ENCODE measurements around the gene TFIP11. TPM values are rescaled to one million over a fixed set of nuclear protein-coding genes. Genes with fewer than 3 reads are reported as not detected.

TFIP11 gene
- total RNA-seq, 2 experiments from 2014 or later = 50.8 to 55.5 TPM

DNA sequence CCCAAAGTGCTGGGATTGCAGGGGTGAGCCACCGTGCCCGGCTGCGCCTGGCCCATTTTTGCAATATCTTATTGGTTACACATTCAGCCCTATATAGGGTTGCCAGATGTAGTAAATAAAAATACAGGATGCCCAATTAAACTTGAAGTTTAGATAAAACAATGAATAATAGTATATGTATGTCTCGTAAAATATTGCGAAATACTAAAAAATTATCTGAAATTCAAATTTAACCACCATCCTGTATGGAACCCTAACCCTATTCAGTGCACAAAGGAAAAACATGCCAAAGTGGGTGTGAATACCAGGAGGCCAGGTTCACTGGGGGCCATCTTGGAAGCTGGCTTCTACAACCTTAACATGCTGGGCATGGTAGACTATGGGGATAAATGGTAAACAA, 5.2 kb upstream of the TFIP11 start:
- Mint-ChIP-seq H3K9me3 (no peaks in the 10 kb centered on the region), H3K4me3 (no peak overlapping the region), H3K27me3 (no peaks in the 10 kb centered on the region), H3K4me1 (peaks cover 22% of the 10 kb centered on the region), H3K36me3 (ENCODE audit: low read depth) (no peaks in the 10 kb centered on the region), H3K27ac (no peak overlapping the region)
- ChIA-PET CTCF (interaction anchor here (1.3 to 5.8 kb wide), 2 partner anchors 15 to 148 kb away, joined by 4 to 38 read pairs; no protein-coding TSS in a partner anchor), POLR2A (no interaction called here)
- DNase-seq = no peak

DNA sequence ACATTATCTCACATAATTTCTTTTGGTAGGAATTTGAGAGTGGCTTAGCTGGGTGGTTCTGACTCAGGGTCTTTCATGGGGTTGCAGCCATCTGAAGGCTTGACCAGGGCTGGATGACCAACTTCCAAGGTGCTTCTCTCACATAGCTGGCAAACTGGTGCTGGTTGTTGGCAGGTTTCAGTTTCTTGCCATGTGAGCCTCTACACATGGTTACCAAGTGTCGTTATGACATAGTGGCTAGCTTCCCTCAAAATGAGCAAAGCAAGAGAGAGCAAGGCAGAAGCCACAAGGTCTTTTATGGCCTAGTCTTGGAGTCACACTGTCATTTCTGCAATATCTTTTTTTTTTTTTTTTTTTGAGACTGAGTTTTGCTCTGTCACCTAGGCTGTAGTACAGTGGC, 4.2 kb upstream of the TFIP11 start:
- H3K4me3 Mint-ChIP-seq = no peak overlapping the region
- H3K36me3 Mint-ChIP-seq (ENCODE audit: low read depth) = peaks cover 3% of the 10 kb centered on the region
- peaks cover 32% of the 10 kb centered on the region for H3K4me1 Mint-ChIP-seq
- POLR2A ChIA-PET = interaction anchor here (1.2 to 5.0 kb wide), 3 partner anchors 13 to 33 kb away, joined by 3 to 25 read pairs (median 12); partner anchors contain the start of genes HPS4 and SRRD
- H3K27me3 Mint-ChIP-seq = no peaks in the 10 kb centered on the region
- H3K9me3 Mint-ChIP-seq = no peaks in the 10 kb centered on the region
- CTCF ChIA-PET = interaction anchor here (0.7 to 5.8 kb wide), 2 partner anchors 14 to 149 kb away, joined by 3 to 38 read pairs; no protein-coding TSS in a partner anchor
- DNase-seq = no peak
- no peak overlapping the region for H3K27ac Mint-ChIP-seq

- DNase-seq = no peak
- no peaks in the 10 kb centered on the region for H3K9me3 Mint-ChIP-seq
- ChIA-PET CTCF (interaction anchor here (0.7 to 5.8 kb wide), 3 partner anchors 14 to 150 kb away, joined by 3 to 38 read pairs (median 3); no protein-coding TSS in a partner anchor), POLR2A (interaction anchor here (0.6 to 5.0 kb wide), 5 partner anchors 12 to 158 kb away, joined by 3 to 25 read pairs (median 3); partner anchors contain the start of genes HPS4 and SRRD)
- H3K4me1 Mint-ChIP-seq = peaks cover 37% of the 10 kb centered on the region
- no peak overlapping the region for H3K27ac Mint-ChIP-seq
- no peaks in the 10 kb centered on the region for H3K27me3 Mint-ChIP-seq
- no peak overlapping the region for H3K4me3 Mint-ChIP-seq
- H3K36me3 Mint-ChIP-seq (ENCODE audit: low read depth) = peaks cover 7% of the 10 kb centered on the region
Measured at GRCh38 chr22:26515931-26516330, 3.7 kb upstream of the TFIP11 start.

GRCh38 chr22:26514419-26515161, 2.3 kb upstream of the TFIP11 start:
- H3K9me3 Mint-ChIP-seq = no peaks in the 10 kb centered on the region
- POLR2A ChIA-PET = interaction anchor here (2.8 to 5.0 kb wide), 2 partner anchors 11 to 32 kb away, joined by 12 to 25 read pairs; partner anchors contain the start of genes HPS4 and SRRD
- H3K4me3 Mint-ChIP-seq = no peak overlapping the region
- H3K27ac Mint-ChIP-seq = no peak overlapping the region
- no peaks in the 10 kb centered on the region for H3K27me3 Mint-ChIP-seq
- H3K4me1 Mint-ChIP-seq = peaks cover 48% of the 10 kb centered on the region
- no peak for DNase-seq
- CTCF ChIA-PET = interaction anchor here (1.7 to 5.8 kb wide), 2 partner anchors 12 to 21 kb away, joined by 3 to 38 read pairs; no protein-coding TSS in a partner anchor
- H3K36me3 Mint-ChIP-seq (ENCODE audit: low read depth) = peaks cover 18% of the 10 kb centered on the region

GRCh38 chr22:26513838-26514237, 1.6 kb upstream of the TFIP11 start:
- Mint-ChIP-seq H3K27me3 (no peaks in the 10 kb centered on the region), H3K4me1 (peaks cover 53% of the 10 kb centered on the region), H3K9me3 (no peaks in the 10 kb centered on the region), H3K36me3 (ENCODE audit: low read depth) (peaks cover 25% of the 10 kb centered on the region), H3K4me3 (peak overlapping the region; percentile 100), H3K27ac (no peak overlapping the region)
- DNase-seq = no peak
- CTCF ChIA-PET = interaction anchor here (0.6 to 5.8 kb wide), 3 partner anchors 11 to 149 kb away, joined by 3 to 38 read pairs (median 8); partner anchors contain the start of genes HPS4 and SRRD
- POLR2A ChIA-PET = interaction anchor here (1.4 to 5.0 kb wide), 5 partner anchors 9 to 160 kb away, joined by 3 to 25 read pairs (median 7); partner anchors contain the start of genes HPS4 and SRRD

DNA sequence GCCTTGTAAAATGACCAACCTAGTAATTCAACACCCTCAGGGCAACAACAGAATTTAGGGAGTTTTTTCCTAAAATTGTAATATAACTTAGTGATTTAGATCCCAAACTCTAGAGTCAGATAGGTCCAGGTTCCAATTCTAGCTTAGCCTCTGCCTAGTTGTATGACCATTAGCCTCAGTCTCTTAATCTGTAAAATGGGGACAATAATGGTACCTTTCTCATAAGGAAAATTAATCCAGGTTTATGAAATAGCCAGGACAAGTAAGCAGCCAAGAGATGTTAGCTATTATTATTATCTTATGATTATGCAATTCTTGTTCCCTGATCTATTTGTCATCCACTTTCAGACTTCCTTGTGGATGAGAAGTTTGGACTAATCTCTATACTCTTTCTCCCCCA, 4.1 kb downstream of the TFIP11 start:
- Mint-ChIP-seq H3K4me1 (peaks cover 56% of the 10 kb centered on the region), H3K27me3 (no peaks in the 10 kb centered on the region), H3K9me3 (no peaks in the 10 kb centered on the region), H3K4me3 (no peak overlapping the region), H3K27ac (no peak overlapping the region), H3K36me3 (ENCODE audit: low read depth) (peaks cover 65% of the 10 kb centered on the region)
- DNase-seq = no peak
- CTCF ChIA-PET = no interaction called here
- POLR2A ChIA-PET = no interaction called here

DNA sequence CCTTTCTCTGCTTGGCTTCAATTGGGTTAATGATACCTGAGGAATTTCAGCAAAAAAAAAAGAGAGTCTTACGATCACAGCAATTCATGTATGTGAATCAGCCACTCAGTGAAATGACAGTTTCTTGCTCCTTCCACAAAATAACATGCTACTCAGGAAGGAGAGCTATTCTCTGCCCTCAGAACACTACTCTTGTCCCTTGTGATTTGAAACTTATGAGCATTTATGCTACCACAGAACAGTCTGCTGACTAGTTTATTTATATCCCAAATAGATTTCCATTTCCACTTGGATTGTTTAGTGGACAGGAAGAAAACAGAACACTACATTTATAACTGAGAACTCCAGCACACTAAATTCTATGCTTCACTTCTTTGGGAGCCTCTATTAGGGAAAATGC, 8.5 kb downstream of the TFIP11 start:
- ChIA-PET POLR2A (interaction anchor here (0.7 to 8.7 kb wide), 10 partner anchors 9 to 255 kb away, joined by 3 to 61 read pairs (median 11); partner anchors contain the start of genes HPS4, SRRD and TFIP11), CTCF (interaction anchor here (0.5 to 4.7 kb wide), 30 partner anchors 10 to 175 kb away, joined by 3 to 47 read pairs (median 5); partner anchors contain the start of genes HPS4, MIAT, SRRD and TFIP11)
- Mint-ChIP-seq H3K4me3 (no peak overlapping the region), H3K9me3 (no peaks in the 10 kb centered on the region), H3K36me3 (ENCODE audit: low read depth) (peaks cover 70% of the 10 kb centered on the region), H3K27ac (peak overlapping the region; percentile 94), H3K4me1 (peaks cover 39% of the 10 kb centered on the region), H3K27me3 (no peaks in the 10 kb centered on the region)
- no peak for DNase-seq

DNA sequence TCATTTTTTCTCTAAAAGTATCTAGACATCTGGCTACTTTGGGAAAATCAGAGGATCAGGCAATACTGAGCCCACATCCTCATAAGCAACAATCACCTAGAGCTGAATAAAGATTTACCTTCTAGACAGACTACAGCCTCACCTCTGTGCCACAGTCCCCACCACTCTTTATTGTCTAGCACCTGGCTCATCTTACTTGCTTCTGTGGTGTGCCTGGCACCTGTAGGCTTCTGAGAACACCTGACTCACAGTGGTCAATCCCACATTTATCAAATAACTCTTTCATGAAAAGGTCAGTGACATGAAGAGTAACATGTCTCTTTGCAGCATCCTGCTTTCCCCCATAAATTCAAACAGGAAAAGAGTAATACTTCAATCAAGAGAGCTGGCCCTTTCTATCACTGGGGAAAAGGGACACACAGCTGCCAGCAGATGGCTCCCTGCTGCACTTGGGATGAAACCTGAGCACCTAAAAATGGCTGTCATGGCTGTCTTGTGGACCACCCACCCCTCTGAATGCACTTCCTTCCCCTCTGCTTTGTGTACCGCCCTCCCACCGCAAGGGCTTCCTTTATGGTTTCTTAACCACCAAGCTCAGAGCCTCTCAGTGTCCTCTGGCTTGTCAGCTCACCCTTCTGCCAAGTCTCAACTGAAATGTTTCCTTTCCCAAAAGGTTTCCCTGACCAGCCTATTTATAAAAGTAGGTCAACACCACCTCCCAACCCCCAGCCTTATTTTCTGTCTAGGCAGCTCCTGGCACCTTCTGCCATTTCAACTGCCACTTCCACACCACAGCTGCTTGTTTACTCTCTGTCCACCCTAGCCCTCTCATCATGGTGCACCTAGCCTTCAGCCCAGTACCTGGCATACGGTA, 9.3 kb downstream of the TFIP11 start:
- H3K4me1 Mint-ChIP-seq = peaks cover 39% of the 10 kb centered on the region
- H3K27ac Mint-ChIP-seq = peak overlapping the region; percentile 94
- POLR2A ChIA-PET = interaction anchor here (0.8 to 8.7 kb wide), 15 partner anchors 8 to 208 kb away, joined by 3 to 61 read pairs (median 5); partner anchors contain the start of genes HPS4, SRRD and TFIP11
- DNase-seq = peak; percentile 89
- peaks cover 69% of the 10 kb centered on the region for H3K36me3 Mint-ChIP-seq (ENCODE audit: low read depth)
- H3K9me3 Mint-ChIP-seq = no peaks in the 10 kb centered on the region
- H3K27me3 Mint-ChIP-seq = no peaks in the 10 kb centered on the region
- CTCF ChIA-PET = interaction anchor here (0.7 to 4.7 kb wide), 33 partner anchors 8 to 176 kb away, joined by 3 to 47 read pairs (median 4); partner anchors contain the start of genes HPS4, MIAT, SRRD and TFIP11
- H3K4me3 Mint-ChIP-seq = peak overlapping the region; percentile 44

- no peak for DNase-seq
- peak overlapping the region; percentile 94 for H3K27ac Mint-ChIP-seq
- no peak overlapping the region for H3K4me3 Mint-ChIP-seq
- peaks cover 42% of the 10 kb centered on the region for H3K4me1 Mint-ChIP-seq
- ChIA-PET POLR2A (interaction anchor here (1.0 to 8.7 kb wide), 8 partner anchors 10 to 172 kb away, joined by 3 to 61 read pairs (median 6); partner anchors contain the start of genes HPS4, SRRD and TFIP11), CTCF (interaction anchor here (0.8 to 4.7 kb wide), 18 partner anchors 9 to 177 kb away, joined by 3 to 47 read pairs (median 8); partner anchors contain the start of genes HPS4, MIAT, SRRD and TFIP11)
- no peaks in the 10 kb centered on the region for H3K9me3 Mint-ChIP-seq
- H3K36me3 Mint-ChIP-seq (ENCODE audit: low read depth) = peaks cover 73% of the 10 kb centered on the region
- no peaks in the 10 kb centered on the region for H3K27me3 Mint-ChIP-seq
Measured at GRCh38 chr22:26501996-26502395, 10.3 kb downstream of the TFIP11 start.

DNA sequence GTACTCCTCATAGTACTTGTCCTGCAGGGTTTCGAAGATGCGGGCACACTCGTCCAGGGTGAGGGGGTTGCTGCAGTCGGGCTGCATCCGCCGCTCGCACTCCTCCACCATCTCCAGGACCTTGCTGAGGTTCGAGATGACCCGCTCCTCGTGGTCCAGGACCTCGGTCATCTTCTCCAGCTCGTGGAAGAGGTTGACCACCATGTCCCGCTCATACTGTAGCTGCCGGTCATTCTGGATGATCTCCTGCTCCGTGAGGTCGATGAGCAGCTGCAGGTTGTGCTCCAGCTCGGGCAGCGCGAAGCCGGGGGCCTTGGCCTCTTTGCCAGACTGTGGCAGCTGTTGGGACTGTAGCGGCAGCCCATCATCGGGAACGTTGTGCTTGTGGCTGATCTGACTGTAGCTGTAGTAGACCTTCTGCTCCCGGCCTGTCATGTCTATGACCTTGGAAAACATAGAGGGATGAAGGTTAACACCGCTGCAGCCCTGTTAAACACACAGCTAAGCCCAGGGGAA, 13.0 kb downstream of the TFIP11 start:
- H3K4me1 Mint-ChIP-seq = peaks cover 36% of the 10 kb centered on the region
- ChIA-PET CTCF (interaction anchor here (1.1 kb wide), 1 partner anchor 8 kb away, joined by 3 read pairs; no protein-coding TSS in a partner anchor), POLR2A (interaction anchor here (8.7 kb wide), 1 partner anchor 16 kb away, joined by 61 read pairs; the partner anchor contains the start of genes HPS4 and SRRD)
- no peak overlapping the region for H3K4me3 Mint-ChIP-seq
- H3K36me3 Mint-ChIP-seq (ENCODE audit: low read depth) = peaks cover 70% of the 10 kb centered on the region
- no peaks in the 10 kb centered on the region for H3K9me3 Mint-ChIP-seq
- H3K27me3 Mint-ChIP-seq = no peaks in the 10 kb centered on the region
- H3K27ac Mint-ChIP-seq = no peak overlapping the region
- DNase-seq = no peak

DNA sequence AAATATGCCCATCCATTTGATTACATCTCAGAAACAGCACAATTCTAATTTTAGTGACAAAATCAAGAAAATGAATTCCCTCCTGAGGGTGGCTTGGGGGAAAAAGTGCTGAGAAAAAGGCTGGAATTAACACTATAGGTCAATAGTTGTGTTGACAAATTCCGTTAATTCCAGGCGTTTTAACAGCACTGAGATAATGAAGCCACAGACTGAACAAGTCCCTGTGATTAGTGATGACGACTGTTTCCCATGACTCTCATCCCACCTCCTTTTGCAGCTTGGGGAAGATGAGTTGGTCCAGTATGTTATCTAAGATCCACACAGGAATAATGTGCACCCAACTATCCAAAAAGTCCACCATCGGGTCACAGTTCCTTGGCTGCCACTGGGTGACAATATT, 15.8 kb downstream of the TFIP11 start:
- Mint-ChIP-seq H3K4me3 (no peak overlapping the region), H3K9me3 (no peaks in the 10 kb centered on the region), H3K27me3 (no peaks in the 10 kb centered on the region), H3K36me3 (ENCODE audit: low read depth) (peaks cover 69% of the 10 kb centered on the region), H3K27ac (no peak overlapping the region), H3K4me1 (peaks cover 21% of the 10 kb centered on the region)
- DNase-seq = no peak
- POLR2A ChIA-PET = interaction anchor here (2.7 kb wide), 1 partner anchor 12 kb away, joined by 17 read pairs; the partner anchor contains the start of genes HPS4 and SRRD
- CTCF ChIA-PET = no interaction called here

DNA sequence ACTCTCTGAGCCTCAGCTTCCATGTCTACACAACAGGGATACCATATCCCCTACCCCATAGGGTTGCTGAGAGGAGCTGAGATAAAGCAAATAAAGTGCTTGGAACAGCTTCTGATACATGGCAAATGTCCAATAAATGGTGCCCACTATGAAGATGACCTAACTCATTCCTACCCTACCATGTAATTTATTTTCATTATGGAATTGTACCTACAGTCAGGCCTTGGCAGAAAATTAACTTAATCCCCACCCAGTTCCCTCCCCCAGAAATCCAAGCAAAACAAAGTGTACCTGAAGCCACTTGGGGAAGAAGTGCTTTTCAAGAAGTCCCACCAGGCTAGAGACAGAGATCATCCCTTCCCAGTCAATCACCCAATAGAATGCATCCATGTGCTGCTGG, 17.8 kb downstream of the TFIP11 start:
- H3K27ac Mint-ChIP-seq = no peak overlapping the region
- peaks cover 73% of the 10 kb centered on the region for H3K36me3 Mint-ChIP-seq (ENCODE audit: low read depth)
- peaks cover 15% of the 10 kb centered on the region for H3K4me1 Mint-ChIP-seq
- CTCF ChIA-PET = interaction anchor here (1.1 to 1.3 kb wide), 3 partner anchors 9 to 16 kb away, joined by 3 to 4 read pairs (median 3); no protein-coding TSS in a partner anchor
- no peaks in the 10 kb centered on the region for H3K27me3 Mint-ChIP-seq
- no peak overlapping the region for H3K4me3 Mint-ChIP-seq
- H3K9me3 Mint-ChIP-seq = no peaks in the 10 kb centered on the region
- POLR2A ChIA-PET = interaction anchor here (1.0 to 2.7 kb wide), 3 partner anchors 8 to 177 kb away, joined by 4 to 17 read pairs (median 7); partner anchors contain the start of genes HPS4 and SRRD
- DNase-seq = no peak
